Measurements from ENCODE around the gene KIR2DL1.
"Not testable (repeated sequence)": the region's sequence is repeated elsewhere in the genome, so short reads cannot be mapped to it uniquely, and the experiment has no call there.

KIR2DL1 gene

DNA sequence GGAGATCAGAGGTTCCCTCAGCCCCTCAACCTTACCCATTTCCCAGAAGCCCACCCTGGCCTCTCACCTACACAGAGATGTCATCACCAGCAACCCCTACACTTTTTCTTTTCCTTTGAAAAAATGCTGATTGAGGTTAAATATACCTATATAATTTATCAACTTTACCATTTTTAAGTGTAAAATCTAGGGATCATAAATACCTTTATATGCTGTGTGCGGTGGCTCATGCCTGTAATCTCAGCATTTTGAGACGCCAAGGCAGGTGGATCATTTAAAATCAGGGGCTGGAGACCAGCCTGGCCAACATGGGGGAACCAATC, 36.9 kb downstream of the KIR2DL1 start:
- in situ Hi-C loops (cut with HindIII; ENCODE audit: low sequenced_read_pairs) = no loop called here
- TF ChIP-seq, protein P1, sequence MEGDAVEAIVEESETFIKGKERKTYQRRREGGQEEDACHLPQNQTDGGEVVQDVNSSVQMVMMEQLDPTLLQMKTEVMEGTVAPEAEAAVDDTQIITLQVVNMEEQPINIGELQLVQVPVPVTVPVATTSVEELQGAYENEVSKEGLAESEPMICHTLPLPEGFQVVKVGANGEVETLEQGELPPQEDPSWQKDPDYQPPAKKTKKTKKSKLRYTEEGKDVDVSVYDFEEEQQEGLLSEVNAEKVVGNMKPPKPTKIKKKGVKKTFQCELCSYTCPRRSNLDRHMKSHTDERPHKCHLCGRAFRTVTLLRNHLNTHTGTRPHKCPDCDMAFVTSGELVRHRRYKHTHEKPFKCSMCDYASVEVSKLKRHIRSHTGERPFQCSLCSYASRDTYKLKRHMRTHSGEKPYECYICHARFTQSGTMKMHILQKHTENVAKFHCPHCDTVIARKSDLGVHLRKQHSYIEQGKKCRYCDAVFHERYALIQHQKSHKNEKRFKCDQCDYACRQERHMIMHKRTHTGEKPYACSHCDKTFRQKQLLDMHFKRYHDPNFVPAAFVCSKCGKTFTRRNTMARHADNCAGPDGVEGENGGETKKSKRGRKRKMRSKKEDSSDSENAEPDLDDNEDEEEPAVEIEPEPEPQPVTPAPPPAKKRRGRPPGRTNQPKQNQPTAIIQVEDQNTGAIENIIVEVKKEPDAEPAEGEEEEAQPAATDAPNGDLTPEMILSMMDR (IDR thresholded peaks at IDR 0.05; ENCODE audit: low read depth, low read length, missing control alignments) = no peak
- DNase-seq (ENCODE audit: low read depth) = no peak

DNA sequence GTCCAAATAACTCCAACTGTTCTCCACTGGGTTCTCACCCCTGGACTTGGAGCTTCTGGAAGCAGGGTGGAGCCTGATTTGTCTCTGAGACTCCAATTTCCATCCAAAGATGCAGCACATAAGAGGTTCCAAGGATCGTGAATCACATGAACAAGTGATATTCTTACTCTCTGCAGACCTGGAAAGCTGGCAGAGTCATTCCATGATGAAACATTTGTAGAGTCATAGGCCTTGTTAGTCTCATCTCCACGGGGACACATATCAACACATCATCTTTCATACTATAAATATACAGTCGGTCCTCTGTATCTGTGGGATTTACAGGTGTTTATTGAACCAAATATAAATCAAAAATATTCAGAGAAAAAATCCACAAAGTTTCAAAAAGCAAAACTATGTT, 45.0 kb downstream of the KIR2DL1 start:
- in situ Hi-C loops (cut with HindIII; ENCODE audit: low sequenced_read_pairs); DNase-seq (ENCODE audit: low read depth): not testable (repeated sequence)

More for the DNA sequence above, 36.9 kb downstream of the KIR2DL1 start:
- no peak overlapping the region for H3K4me3 ChIP-seq (ENCODE audit: low read depth, low read length)

DNA sequence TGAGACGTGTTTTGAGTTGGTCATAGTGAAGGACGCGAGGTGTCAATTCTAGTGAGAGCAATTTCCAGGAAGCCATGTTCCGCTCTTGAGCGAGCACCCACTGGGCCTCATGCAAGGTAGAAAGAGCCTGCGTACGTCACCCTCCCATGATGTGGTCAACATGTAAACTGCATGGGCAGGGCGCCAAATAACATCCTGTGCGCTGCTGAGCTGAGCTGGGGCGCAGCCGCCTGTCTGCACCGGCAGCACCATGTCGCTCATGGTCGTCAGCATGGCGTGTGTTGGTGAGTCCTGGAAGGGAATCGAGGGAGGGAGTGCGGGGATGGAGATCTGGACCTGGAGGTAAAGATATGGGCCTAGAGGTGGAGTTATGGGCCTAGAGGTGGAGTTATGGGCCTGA, 46.7 kb downstream of the KIR2DL1 start, which contains the start of gene KIR3DL1:
Gene KIR3DL1, plus strand, starts transcription at position 218 of the 400 bp plus-strand sequence.
- in situ Hi-C loops (cut with HindIII; ENCODE audit: low sequenced_read_pairs); DNase-seq (ENCODE audit: low read depth); H3K4me3 ChIP-seq (ENCODE audit: low read depth, low read length): not testable (repeated sequence)

More for the DNA sequence above, 45.0 kb downstream of the KIR2DL1 start:
- H3K4me3 ChIP-seq (ENCODE audit: low read depth, low read length) = not testable (repeated sequence)

DNA sequence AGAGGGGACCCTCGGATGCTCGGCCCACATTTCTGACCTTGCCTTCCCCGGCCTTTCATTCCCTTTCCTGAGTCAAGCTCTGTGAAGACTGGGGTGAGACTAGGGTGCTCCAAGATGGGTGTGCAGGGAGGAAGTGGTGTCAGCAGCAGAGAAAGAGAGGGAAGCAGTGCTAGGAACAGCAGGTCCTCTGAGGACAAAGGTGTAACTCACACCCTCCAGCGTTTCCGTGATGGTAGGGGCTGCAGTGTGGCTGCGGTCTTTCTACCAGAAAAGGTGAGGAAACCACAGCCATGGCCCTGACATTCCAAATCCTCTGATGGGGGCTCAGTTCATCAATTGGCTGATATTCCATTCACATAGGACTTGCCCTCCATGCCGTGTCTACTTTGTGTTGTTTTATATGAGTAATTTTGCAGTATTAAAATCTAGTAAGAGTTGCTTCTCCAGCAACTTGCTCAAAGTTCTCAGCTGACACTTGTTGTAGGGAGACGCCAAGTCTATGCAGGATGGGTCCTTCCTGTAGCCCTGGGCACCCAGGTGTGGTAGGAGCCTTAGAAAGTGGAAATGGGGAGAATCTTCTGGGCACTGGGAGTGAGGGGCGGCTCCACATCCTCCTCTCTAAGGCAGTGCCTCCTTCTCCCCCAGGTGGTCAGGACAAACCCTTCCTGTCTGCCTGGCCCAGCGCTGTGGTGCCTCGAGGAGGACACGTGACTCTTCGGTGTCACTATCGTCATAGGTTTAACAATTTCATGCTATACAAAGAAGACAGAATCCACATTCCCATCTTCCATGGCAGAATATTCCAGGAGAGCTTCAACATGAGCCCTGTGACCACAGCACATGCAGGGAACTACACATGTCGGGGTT, 48.3 kb downstream of the KIR2DL1 start:
- H3K4me3 ChIP-seq (ENCODE audit: low read depth, low read length) = no peak overlapping the region
- in situ Hi-C loops (cut with HindIII; ENCODE audit: low sequenced_read_pairs) = no loop called here
- TF ChIP-seq, protein P1 (IDR thresholded peaks at IDR 0.05; ENCODE audit: low read depth, low read length, missing control alignments) = no peak
- no peak for DNase-seq (ENCODE audit: low read depth)

DNA sequence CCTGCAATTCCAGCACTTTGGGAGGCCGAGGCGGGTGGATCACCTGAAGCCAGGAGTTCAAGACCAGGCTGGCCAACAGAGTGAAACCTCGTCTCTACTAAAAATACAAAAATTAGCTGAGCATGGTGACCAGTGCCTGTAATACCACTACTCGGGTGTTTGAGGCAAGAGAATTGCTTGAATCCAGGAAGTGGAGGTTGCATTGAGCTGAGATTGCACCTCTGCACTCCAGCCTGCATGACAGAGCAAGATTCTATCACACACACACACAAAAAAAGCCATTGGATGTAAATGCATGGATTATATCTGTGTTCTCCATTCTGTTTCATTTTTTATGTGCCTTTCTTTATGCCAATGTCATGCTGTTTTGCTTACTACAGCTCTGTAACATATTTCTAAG, 54.8 kb downstream of the KIR2DL1 start:
- DNase-seq (ENCODE audit: low read depth); in situ Hi-C loops (cut with HindIII; ENCODE audit: low sequenced_read_pairs); H3K4me3 ChIP-seq (ENCODE audit: low read depth, low read length): not testable (repeated sequence)

DNA sequence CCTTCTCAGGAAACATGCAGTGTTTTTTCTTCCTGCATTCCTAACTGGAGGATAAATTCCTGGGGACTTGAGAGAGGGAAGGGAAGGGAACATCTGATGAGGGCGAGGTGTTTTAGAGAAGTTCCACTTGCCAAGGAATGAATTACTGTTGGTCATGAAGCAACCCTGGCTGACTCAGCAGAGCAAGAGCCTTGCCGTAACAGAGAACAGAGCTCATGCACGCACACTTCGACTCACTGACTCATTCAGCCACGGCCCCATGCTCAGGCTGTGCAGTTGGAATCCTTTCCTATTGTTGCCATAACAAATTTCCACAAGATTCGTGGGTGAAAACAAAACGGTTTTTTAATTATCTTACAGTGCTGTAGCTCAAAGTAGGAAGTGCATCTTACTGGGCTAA, 55.7 kb downstream of the KIR2DL1 start:
- in situ Hi-C loops (cut with HindIII; ENCODE audit: low sequenced_read_pairs); DNase-seq (ENCODE audit: low read depth); H3K4me3 ChIP-seq (ENCODE audit: low read depth, low read length): not testable (repeated sequence)

DNA sequence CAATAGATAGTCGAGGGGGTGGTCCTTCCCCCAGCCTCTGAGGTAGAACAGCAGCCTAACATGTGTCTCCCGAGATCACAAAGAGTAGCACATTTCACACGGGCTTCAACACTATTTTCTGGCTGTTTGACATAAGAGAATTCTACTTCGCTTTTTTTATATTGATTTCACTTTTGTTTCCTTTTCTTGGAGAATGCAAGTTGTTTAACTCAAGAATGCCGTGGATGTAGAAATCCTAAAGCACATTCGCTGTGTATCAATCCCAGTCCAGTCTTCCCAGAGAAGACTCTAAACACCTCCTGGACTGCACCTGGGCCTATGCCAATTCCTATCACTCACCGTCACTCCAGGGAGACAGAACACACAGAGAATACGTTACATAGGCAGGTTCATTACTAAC, 58.5 kb downstream of the KIR2DL1 start:
- in situ Hi-C loops (cut with HindIII; ENCODE audit: low sequenced_read_pairs); DNase-seq (ENCODE audit: low read depth); H3K4me3 ChIP-seq (ENCODE audit: low read depth, low read length): not testable (repeated sequence)

DNA sequence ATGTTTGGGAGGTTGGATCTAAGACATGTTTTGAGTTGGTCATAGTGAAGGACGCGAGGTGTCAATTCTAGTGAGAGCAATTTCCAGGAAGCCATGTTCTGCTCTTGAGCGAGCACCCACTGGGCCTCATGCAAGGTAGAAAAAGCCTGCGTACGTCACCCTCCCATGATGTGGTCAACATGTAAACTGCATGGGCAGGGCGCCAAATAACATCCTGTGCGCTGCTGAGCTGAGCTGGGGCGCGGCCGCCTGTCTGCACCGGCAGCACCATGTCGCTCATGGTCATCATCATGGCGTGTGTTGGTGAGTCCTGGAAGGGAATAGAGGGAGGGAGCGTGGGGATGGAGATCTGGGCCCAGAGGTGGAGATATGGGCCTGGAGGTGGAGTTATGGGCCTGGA, 62.9 kb downstream of the KIR2DL1 start, which contains the start of gene KIR2DS4:
Gene KIR2DS4, plus strand, starts transcription at position 181 of the 400 bp plus-strand sequence.
- DNase-seq (ENCODE audit: low read depth); in situ Hi-C loops (cut with HindIII; ENCODE audit: low sequenced_read_pairs); H3K4me3 ChIP-seq (ENCODE audit: low read depth, low read length): not testable (repeated sequence)
